ENCODE data around the gene SCARF2.
"Not testable (repeated sequence)": the region's sequence is repeated elsewhere in the genome, so short reads cannot be mapped to it uniquely, and the experiment has no call there.

The SCARF2 gene

GRCh38 chr22:20412474-20413216, 25.0 kb downstream of the SCARF2 start:
- no peak for DNase-seq (ENCODE audit: low read depth)

DNA sequence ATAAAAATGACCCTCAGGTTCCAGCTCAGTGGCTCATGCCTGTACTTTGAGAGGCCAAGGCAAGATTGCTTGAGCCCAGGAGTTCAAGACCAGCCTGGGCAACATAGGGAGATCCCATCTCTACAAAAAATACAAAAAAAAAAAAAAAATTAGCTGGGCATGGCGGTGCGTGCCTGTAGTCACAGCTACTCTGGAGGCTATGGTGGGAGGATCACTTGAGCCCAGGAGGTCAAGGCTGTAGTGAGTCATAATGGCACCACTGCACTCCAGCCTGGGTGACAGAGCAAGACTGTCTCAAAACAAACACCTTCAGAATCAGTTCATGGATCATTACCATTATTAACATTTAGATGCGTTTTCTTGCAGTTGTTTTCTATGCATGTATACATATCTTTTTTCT, 28.2 kb downstream of the SCARF2 start:
- DNase-seq (ENCODE audit: low read depth), result not testable (repeated sequence)

- DNase-seq (ENCODE audit: low read depth), result no peak
Observed at GRCh38 chr22:20408891-20409290, 28.7 kb downstream of the SCARF2 start.

GRCh38 chr22:20407829-20408228, 29.8 kb downstream of the SCARF2 start:
- DNase-seq (ENCODE audit: low read depth), result no peak

DNA sequence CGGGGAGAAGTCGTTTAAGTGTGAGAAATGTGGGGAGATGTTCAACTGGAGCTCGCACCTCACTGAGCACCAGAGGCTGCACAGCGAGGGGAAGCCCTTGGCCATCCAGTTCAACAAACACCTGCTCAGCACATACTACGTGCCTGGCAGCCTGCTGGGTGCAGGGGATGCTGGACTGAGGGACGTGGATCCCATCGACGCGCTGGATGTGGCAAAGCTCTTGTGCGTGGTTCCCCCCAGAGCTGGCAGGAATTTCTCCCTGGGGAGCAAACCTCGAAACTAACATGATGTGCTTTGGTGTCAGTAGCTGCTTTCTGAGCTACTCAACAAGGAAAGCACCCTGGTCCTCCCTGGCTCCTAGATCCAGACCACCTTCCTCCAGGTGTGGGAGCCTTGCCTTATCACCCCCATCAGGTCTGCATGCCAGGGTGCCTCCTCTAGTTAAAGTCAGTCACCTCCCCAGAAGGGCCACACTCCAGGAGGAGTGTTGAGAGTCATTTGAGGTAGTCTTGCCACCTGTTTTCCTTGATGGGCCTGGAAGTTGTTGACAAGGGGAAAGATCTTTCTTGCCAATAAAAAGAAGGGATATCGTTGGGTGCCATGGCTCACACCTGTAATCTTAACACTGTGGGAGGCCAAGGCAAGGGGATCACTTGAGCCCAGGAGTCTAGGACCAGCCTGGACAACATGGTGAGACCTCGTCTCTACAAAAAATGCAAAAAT, 30.8 kb downstream of the SCARF2 start:
- no peak for DNase-seq (ENCODE audit: low read depth)

- no peak for DNase-seq (ENCODE audit: low read depth)
Observed at GRCh38 chr22:20405931-20406685, 31.5 kb downstream of the SCARF2 start.

DNA sequence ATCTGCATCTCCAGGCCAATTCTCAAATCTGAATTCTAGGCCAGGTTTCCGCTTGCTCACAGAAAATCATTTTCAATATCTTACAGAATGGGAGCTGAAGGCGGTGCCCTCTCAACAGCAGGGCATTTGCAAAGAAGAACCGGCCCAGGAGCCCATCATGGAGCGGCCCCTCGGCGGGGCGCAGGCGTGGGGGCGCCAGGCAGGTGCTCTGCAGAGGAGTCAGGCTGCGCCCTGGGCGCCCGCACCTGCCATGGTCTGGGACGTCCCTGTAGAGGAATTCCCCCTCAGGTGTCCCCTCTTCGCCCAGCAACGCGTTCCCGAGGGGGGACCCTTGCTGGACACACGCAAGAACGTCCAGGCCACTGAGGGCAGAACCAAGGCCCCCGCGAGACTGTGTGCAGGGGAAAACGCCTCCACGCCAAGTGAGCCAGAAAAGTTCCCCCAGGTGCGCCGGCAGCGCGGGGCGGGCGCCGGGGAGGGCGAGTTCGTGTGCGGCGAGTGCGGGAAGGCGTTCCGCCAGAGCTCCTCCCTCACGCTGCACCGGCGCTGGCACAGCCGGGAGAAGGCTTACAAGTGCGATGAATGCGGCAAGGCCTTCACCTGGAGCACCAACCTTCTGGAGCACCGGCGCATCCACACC, 32.2 kb downstream of the SCARF2 start:
- no peak for DNase-seq (ENCODE audit: low read depth)

GRCh38 chr22:20404881-20405280, 32.7 kb downstream of the SCARF2 start:
- no peak for DNase-seq (ENCODE audit: low read depth)

GRCh38 chr22:20403779-20404140, 33.9 kb downstream of the SCARF2 start:
- DNase-seq (ENCODE audit: low read depth), result no peak

DNA sequence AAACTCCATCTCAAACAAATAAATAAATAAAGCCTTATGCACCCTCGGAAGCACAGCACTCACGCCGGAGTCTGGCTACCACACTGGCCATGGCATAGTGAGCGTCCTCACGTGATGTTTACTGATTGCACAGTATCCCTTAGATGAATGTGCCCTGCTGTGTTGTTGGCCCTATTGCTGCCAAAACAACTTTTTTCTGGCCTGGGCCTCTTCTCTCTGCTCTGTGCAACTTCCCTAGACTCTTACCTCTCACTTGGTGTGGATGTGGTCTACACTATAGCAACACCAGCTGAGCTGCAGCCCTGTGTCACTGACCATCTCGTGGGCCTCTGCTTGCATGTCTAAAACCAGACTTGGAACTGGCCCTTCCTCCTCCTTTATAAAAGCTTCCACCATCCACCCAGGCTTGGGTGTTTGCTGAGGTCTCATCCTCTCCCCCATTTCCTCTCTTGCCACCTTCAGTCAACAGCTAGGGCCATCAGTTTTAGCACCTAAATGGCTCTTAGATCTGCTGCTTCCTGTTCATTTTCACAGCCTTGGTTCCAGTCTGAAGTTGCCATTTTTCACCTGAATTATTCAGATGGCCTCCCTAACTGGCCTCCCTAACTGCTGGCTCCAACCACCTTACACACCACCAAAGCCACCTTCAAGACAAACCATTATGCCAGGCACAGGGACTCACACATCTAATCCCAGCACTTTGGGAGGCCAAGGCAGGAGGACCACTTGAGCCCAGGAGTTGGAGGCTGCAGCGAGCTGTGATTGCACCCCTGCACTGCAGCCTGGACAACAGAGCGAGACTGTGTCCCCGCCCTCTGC, 34.5 kb downstream of the SCARF2 start:
- DNase-seq (ENCODE audit: low read depth), result no peak

DNA sequence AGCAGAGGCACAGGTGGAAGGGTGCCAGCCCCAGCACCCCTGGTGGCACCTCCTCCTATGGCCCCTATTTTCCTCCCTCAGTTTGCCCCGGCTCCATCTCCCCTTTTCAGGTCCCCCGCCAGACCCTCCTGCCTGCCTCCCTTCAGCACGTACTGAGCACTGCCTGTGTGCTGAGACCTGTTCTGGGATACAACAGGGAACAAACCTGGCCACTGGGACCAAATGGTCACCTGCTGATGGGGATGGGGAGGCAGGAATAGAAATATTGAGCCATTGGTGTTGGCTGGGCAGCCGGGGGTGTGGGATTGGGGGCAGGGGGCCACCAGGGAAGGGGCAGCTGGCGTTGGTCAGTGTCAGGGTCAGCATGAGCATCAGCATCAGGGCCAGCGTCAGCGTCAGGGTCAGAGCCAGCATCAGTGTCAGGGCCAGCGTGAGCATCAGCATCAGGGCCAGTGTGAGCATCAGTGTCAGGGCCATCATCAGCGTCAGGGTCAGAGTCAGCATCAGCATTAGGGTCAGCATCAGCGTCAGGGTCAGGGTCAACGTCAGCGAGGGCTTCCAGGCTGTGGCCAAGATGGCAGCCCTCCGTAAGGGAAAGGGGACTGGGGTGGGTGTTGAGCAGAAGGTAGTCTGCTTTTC, 36.1 kb downstream of the SCARF2 start:
- DNase-seq (ENCODE audit: low read depth), result no peak

GRCh38 chr22:20400606-20401375, 36.8 kb downstream of the SCARF2 start:
- no peak for DNase-seq (ENCODE audit: low read depth)

DNA sequence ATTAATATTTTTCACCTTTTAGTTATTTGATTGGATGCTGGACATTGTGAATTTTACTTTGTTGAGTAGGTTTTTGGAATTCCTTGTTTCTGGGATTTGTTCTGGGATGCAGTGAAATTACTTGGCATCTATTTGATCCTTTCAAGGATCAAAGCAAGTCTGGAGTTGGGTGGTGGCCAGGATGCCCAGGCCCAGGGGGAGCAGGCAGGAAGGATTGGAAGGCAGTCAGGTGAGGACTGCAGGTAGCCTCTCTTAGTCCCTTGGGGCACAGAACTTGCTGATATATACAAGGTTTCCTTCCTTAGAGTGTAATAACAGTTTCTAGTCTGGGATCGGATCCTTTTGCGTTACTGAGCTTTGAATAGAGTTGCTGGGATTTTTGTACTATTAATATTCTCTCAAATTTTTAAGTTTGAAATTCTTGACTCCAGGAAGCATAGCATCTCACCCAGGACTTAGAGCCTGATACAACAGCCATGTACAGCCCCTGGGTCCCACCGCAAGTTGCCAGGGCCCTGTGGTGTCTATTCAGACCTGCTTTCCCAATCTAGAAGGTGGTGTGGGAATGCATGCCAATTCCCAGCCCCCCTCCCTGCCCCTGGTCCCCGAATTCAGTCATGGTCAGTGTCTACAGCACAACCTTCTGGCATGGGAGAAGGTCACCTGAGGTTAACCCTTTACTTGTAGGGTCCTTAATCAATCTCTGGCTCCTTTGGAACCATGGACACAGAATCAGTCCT, 37.6 kb downstream of the SCARF2 start:
- no peak for DNase-seq (ENCODE audit: low read depth)

- no peak for DNase-seq (ENCODE audit: low read depth)
Observed at GRCh38 chr22:20398420-20398819, 39.2 kb downstream of the SCARF2 start.

- DNase-seq (ENCODE audit: low read depth), result no peak
Observed at GRCh38 chr22:20397498-20397897, 40.1 kb downstream of the SCARF2 start.

DNA sequence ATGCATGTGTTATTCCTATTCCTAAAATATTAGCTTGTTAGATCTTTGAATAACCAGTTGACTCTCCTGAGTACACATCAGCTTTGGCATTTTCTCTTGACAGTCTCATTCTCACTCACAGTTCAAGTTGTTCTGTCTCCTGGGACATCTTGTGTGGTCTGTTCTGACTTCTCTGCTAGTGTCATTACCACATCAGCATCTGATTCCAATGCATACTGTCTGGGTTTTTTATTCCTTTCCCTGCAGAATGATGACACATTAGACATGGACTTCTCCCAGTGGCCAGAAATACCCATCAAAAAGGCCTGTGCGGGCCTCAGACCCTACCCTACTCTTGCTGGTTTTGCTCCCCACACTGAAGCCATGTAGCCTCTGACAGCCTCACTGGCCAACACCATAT, 41.0 kb downstream of the SCARF2 start:
- no peak for DNase-seq (ENCODE audit: low read depth)

- no peak for DNase-seq (ENCODE audit: low read depth)
Observed at GRCh38 chr22:20395907-20396287, 41.7 kb downstream of the SCARF2 start.

DNA sequence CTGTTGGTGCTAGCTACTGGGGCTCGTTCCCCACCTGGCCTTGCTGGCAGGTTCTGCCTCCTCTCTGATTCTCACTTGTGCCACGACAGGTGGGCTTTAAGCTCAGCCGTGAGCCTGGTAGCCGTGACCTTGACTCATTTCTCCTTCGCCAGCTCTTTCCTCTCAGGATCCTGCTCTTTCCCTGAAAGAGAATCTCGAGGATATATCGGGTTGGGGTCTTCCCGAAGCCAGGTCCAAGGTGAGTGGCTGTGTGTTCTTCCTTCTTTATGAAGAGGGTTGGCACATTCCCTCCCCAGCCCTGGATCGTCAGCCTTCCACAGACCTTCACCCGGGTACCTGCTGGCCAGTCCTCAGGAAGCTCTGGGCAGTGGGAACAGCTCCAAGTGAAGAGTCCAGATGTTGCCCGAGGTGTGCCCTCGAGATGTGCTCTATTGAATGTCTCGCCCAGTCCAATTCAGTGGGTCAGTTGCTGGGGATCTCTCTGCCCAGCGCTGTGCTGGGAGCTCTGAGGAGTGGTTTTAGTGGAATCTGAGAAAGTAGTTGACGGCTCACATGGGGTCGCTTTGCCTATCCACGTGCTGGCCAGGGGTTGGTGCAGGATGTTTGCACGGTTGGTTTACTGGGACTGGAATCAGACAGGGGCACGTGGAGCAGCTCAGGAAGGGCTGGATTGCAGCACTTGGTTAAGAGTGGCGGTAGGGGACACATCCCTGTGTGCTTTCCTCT, 42.3 kb downstream of the SCARF2 start:
- DNase-seq (ENCODE audit: low read depth), result no peak

All from HS-27A (cell line).